ENCODE results near the gene R3HDM4.
"Not testable (repeated sequence)": the region's sequence is repeated elsewhere in the genome, so short reads cannot be mapped to it uniquely, and the experiment has no call there.

The R3HDM4 gene

DNA sequence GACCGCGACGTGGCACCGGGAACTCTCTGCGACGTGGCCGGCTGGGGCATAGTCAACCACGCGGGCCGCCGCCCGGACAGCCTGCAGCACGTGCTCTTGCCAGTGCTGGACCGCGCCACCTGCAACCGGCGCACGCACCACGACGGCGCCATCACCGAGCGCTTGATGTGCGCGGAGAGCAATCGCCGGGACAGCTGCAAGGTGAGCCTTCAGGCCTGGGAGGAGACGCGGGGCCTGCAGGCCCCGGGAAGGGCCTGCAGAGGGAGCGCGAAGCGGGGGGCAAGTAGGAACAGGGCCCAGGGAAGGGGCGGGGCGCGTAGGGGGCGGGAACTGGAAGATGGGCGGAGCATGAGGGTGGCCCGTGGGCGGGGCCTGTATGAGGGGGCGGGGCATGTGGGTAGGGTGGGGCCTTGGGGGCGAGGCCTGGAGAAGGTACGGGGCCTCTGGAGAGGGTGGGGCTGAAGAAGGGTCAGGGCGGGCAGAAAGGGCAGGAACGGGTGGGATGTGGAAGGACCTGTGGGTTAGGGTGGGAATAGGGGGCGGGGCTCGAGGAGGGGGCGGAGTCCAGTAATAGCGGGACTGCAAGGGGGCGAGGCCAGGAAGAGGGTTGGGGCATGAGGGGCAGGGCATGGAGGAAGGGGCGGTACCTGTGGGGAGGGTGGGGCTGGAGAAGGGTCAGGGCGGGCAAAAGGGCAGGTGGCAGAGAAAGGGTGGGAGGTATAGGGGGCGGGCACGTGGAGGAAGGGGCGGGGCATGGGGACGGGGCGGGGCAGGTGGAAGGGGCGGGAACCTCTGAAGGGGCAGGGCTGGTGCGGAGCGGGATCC, 51.1 kb downstream of the R3HDM4 start:
- in situ Hi-C loops (cut with HindIII; ENCODE audit: low sequenced_read_pairs), result no loop called here

DNA sequence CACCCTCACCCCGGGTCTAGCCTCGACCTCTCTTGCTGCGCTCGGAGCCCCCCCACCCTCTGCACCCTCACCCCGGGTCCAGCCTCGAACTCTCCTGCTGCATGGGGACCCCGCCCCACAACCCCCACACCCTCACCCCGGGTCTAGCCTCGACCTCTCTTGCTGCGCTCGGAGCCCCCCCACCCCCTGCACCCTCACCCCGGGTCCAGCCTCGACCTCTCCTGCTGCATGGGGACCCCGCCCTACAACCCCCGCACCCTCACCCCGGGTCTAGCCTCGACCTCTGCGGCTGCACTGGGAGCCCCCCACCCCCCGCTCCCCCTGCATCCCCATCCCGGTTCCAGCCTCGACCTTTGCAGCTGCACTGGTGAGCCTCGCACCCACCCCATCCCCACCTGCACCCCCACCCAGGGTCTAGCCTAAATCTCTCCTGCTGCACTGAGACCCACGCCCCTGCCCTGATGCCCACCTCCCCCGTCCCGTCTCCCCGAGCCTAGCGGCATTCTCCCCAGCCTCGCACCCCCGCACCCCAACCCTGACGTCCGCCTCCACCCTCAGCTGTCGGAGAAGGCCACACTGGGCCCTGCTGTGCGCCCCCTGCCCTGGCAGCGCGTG, 51.8 kb downstream of the R3HDM4 start:
- in situ Hi-C loops (cut with HindIII; ENCODE audit: low sequenced_read_pairs), result no loop called here

DNA sequence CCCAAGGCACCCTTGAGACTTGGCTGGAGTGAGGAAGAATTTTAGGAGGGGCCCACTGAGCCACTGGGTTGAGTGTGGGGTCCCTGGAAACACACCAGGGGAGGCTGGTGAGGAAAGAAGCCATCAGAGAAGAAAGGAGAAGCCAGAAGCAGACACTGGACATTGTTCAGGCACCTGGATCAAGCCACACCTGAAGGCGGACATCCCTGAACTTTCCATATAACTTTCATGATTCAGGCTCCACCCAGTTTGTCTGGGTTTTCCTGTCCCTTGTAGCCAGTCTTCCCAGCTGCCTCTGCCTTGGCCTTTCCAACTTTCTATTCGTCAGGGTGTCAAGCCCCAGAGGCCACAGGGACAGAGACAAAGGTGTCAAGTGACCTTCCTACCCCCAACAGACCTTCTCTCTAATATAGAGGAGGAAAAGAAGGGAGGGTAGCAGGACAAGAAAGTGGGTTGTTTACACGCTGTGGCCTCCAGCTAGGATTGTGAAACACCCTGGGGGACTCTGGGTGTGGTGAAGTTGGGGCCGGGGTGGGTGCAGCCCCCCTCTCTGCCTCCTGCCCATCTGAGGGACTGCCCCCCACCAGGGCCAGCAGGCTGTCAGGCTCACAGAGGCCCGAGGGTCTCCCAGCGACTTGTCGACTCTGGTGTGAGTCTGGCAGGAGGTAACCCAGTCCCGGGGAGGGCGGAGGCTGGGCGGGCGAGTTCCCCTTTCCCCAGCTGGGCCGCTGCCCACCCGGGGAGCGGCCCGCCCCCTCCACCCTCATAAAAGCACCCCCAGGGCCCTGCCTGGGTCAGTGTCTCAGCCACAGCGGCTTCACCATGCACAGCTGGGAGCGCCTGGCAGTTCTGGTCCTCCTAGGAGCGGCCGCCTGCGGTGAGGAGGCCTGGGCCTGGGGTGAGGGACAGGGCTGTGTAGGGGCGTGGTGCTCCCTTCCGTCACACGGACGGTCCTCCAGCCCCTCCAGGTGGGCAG, 53.9 kb downstream of the R3HDM4 start, which contains the start of gene CFD:
Gene CFD, plus strand, starts transcription at position 797 of the 976 bp plus-strand sequence. Its CDS starts 26 bp downstream, at position 823.
- in situ Hi-C loops (cut with HindIII; ENCODE audit: low sequenced_read_pairs), result no loop called here

DNA sequence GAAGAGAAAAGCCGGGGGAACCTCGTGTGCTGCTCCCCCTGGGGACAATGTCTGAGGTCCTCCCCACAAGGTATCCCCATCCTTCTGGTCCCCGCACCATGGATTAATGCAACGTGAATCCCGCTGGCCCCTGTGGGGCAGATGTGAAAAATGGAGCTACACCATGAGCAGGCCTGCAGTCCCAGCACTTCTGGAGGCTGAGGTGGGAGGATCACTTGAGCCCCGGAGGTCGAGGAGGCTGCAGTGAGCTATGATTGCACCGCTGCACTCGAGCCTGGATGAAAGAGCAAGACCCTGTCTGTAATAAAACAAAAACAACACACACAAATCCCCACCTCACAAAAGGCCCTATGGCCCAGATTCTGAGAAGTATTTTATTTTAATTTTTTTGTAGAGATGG, 54.7 kb downstream of the R3HDM4 start:
- in situ Hi-C loops (cut with HindIII; ENCODE audit: low sequenced_read_pairs), result no loop called here

DNA sequence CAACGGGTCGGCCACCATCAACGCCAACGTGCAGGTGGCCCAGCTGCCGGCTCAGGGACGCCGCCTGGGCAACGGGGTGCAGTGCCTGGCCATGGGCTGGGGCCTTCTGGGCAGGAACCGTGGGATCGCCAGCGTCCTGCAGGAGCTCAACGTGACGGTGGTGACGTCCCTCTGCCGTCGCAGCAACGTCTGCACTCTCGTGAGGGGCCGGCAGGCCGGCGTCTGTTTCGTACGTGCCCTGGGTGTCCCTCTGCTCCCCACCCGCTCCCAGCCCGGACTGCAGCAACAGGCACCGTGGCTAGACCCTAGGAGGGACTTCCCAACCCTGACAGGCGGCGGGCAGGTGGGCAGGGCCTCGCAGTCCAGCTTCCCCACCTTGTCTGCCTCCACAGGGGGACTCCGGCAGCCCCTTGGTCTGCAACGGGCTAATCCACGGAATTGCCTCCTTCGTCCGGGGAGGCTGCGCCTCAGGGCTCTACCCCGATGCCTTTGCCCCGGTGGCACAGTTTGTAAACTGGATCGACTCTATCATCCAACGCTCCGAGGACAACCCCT, 57.4 kb downstream of the R3HDM4 start:
- in situ Hi-C loops (cut with HindIII; ENCODE audit: low sequenced_read_pairs), result no loop called here

DNA sequence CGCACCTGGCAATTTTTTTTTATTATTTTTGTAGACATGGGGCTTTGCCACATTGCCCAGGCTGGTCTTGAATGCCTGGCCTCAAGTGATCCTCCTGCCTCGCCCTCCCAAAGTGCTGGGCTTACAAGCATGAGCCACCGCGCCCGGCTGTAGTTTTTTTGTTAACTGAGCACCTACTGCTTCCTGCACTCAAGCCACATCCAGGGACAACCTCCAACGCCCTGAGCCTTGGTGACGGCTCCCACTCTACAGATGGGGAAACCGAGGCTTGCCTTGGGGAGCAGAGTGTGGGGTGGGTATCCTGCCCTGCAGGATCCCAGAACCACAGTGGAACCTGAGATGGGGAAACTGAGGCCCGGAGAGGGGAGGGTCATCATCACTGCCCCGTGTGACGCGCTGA, 57.9 kb downstream of the R3HDM4 start:
- in situ Hi-C loops (cut with HindIII; ENCODE audit: low sequenced_read_pairs), result no loop called here

DNA sequence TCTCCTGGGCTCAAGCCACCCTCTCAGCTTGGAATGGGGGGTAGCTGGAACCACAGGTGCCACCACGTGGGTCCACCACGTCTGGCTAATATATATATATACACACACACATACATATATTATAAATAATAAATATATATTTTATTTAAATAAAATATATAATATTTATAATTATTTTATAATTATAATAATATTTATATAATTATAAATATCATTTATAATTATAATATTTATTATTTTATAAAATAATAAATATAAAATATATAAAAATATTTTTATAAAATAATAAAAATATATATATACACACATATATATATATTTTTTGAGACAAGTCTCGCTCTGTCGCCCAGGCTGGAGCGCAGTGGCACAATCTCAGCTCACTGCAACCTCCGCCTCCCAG, 58.5 kb downstream of the R3HDM4 start:
- in situ Hi-C loops (cut with HindIII; ENCODE audit: low sequenced_read_pairs), result no loop called here

DNA sequence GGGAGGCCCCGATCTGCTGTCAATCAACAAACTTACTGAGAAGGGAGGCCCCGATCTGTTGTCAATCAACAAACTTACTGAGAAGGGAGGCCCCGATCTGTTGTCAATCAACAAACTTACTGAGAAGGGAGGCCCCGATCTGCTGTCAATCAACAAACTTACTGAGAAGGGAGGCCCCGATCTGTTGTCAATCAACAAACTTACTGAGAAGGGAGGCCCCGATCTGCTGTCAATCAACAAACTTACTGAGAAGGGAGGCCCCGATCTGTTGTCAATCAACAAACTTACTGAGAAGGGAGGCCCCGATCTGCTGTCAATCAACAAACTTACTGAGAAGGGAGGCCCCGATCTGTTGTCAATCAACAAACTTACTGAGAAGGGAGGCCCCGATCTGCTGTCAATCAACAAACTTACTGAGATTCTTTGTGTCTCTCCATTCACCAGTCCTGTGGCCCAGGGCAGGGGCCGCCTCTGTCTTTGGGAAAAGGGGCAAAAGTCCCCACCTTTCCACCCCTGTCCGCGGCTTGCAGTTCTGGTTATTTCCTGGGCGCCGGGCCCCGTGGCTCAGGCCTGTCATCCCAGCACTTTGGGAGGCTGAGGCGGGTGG, 59.3 kb downstream of the R3HDM4 start:
- in situ Hi-C loops (cut with HindIII; ENCODE audit: low sequenced_read_pairs), result not testable (repeated sequence)

DNA sequence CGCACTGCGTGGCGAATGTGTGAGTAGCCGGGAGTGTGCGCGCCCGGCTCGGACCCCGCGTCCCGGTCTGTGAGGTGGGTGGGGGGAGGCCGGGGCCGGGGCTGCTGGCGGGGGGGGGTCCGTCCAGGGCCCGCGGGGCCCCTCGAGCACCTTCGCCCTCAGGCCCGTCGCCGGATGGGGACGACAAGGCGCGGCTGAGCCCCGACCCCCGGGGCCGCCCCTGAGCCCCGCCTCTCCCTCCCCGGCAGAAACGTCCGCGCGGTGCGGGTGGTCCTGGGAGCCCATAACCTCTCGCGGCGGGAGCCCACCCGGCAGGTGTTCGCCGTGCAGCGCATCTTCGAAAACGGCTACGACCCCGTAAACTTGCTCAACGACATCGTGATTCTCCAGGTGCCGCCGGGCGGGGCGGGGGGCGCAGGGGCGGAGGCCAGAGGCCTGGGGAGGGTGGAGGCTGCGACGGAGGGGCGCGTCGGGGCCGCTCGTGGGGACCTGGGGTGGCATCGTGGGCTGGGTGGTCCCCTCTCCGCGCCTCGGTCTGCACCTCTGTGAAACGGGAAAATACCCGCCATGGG, 59.9 kb downstream of the R3HDM4 start:
- in situ Hi-C loops (cut with HindIII; ENCODE audit: low sequenced_read_pairs), result no loop called here

DNA sequence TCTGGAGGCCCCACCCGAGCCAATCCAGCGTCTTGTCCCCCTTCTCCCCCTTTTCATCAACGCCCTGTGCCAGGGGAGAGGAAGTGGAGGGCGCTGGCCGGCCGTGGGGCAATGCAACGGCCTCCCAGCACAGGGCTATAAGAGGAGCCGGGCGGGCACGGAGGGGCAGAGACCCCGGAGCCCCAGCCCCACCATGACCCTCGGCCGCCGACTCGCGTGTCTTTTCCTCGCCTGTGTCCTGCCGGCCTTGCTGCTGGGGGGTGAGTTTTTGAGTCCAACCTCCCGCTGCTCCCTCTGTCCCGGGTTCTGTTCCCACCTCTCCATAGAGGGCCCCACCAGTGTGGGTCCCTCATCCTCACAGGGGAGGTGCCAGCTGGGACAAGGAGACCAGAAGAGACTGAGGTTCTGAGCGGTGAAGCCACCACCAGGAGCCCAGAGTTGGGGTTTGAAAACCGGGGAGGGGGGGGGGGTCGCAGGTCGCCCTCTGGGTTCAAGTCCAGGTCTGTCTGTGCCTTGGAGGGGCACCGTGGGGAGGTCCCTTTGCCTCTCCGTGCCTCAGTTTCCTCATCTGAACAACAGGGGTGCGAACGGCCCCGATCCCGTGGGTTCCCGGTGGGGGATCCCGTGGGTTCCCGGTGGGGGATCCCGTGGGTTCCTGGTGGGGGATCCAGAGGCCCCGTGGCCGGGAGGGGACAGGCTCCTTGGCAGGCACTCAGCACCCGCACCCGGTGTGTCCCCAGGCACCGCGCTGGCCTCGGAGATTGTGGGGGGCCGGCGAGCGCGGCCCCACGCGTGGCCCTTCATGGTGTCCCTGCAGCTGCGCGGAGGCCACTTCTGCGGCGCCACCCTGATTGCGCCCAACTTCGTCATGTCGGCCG, 60.6 kb downstream of the R3HDM4 start, which contains the start of gene ELANE:
Gene ELANE, plus strand, starts transcription at position 168 of the 878 bp plus-strand sequence. Its CDS starts 26 bp downstream, at position 194.
- in situ Hi-C loops (cut with HindIII; ENCODE audit: low sequenced_read_pairs), result no loop called here

DNA sequence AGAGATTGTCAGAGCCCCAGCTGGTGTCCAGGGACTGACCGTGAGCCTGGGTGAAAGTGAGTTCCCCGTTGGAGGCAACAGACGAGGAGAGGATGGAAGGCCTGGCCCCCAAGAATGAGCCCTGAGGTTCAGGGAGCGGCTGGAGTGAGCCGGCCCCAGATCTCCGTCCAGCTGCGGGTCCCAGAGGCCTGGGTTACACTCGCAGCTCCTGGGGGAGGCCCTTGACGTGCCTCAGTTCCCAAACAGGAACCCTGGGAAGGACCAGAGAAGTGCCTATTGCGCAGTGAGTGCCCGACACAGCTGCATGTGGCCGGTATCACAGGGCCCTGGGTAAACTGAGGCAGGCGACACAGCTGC, 62.1 kb downstream of the R3HDM4 start:
- in situ Hi-C loops (cut with HindIII; ENCODE audit: low sequenced_read_pairs), result no loop called here

DNA sequence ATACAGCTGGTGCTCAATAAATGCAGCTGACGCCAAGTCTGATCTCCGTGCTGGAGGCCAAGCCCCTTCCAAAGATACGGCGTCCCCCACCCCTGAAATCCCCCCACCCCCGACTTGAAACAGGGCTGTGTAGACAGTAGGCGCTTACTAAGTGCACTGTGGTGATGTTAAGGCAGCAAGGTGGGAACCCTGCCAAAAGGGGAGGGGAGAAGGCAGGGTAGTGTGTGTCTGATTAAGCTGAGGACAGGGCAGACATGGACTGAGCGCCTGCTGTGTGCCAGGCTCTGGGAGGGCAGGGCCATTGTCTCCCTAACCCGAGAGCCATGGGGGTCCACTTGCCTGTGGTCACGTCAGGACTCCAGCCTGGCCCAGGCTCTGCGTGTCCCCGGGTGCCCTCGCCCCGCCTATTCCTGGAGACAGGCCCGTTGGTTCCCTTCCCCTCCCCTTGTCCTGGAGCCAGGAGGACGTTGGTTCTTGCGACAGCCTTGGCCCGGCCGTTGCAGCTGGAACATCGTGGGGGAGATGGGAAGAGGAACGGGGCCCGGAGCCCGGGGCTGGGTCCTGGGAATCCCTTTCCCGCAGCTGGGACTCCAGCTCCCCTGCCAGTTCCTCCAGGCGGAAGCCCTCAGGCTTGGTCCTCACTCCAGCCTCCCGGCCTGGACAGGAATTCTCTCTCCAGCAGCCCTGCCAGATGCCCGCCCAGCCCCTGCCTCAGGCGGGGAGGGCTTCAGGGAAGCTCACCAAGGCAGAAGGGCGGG, 62.6 kb downstream of the R3HDM4 start:
- in situ Hi-C loops (cut with HindIII; ENCODE audit: low sequenced_read_pairs), result no loop called here

DNA sequence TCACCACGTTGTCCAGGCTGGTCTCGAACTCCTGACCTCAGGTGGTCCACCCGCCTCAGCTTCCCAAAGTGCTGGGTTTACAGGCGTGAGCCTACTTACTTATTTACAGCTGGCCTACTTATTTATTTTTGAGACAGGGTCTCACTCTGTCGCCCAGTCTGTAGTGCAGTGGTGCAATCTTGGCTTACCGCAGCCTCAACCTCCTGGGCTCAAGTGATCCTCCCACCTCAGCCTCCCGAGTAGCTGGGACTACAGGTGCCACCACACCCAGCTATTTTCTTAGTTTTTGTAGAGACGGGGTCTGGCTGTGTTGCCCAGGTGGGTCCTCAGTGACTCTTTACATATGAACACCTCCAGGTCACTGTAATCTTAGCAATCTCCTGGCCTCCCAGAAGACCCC, 63.8 kb downstream of the R3HDM4 start:
- in situ Hi-C loops (cut with HindIII; ENCODE audit: low sequenced_read_pairs), result not testable (repeated sequence)

DNA sequence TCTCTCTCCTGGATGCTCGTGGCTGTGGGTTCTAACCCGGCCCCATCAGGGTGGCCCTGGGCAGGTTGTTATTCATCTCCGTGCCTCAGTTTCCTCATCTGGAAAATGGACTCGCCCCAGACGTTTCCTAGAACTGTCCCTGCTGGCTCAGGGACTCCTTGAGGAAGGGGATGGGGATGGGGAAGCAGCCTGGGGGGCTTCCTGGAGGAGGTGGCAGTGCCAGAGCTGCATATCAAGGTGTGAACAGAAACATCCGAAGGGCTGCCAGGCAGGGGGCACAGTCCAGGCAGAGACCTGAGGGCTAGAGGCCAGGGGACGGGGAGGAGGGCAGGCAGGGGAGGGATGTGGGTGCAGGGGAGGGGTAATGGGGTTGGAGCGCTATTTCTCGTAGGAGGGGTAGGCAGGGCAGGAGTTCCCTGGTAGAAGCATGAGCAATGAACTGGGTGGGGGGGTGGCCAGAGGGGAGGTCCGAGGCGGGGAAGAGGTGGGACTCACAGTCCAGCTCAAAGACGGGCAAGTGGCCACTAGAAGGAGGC, 64.6 kb downstream of the R3HDM4 start:
- in situ Hi-C loops (cut with HindIII; ENCODE audit: low sequenced_read_pairs), result no loop called here
